ENCODE data around the gene MTF2. TPM values are rescaled to one million over a fixed set of nuclear protein-coding genes. Genes with fewer than 3 reads are reported as not detected.
"Not testable (repeated sequence)": the region's sequence is repeated elsewhere in the genome, so short reads cannot be mapped to it uniquely, and the experiment has no call there.

MTF2 gene
- 12.2 and 30.7 TPM in 2 replicates for total RNA-seq (2014; rRNA removed; shearing (Covaris generic))

- peak; percentile 78 for DNase-seq (ENCODE audit: low spot score)
Measured at GRCh38 chr1:93078986-93079654, at the start of gene MTF2. MTF2 (plus strand) TSS chr1:93079283; CDS start chr1:93079527, 244 bp downstream.

- no peak for DNase-seq (ENCODE audit: low spot score)
Measured at GRCh38 chr1:93029317-93029716, 49.8 kb upstream of the MTF2 start.

GRCh38 chr1:93030191-93030590 is 48.9 kb upstream of the MTF2 start:
- DNase-seq (ENCODE audit: low spot score), result not testable (repeated sequence)

GRCh38 chr1:93031711-93032110 is 47.4 kb upstream of the MTF2 start:
- no peak for DNase-seq (ENCODE audit: low spot score)

DNA sequence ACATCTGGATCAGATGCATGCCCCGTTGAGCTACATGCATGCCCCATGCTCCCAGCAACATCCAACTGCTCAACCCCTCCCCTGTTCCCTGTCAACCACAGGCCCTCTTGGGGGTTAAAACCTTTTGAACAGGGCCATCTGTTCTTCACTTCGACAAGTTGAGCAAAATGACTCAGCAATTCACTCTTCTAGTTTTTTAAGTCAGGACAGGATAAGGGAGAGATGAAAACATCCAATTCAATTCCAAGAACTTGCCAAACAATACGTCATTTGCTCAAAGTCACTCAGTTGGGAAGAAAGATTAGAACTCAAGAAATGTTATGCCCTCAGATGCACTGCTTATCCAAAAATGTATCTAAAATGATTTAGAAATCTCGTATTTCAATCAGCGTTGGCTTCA is 46.1 kb upstream of the MTF2 start:
- no peak for DNase-seq (ENCODE audit: low spot score)

DNA sequence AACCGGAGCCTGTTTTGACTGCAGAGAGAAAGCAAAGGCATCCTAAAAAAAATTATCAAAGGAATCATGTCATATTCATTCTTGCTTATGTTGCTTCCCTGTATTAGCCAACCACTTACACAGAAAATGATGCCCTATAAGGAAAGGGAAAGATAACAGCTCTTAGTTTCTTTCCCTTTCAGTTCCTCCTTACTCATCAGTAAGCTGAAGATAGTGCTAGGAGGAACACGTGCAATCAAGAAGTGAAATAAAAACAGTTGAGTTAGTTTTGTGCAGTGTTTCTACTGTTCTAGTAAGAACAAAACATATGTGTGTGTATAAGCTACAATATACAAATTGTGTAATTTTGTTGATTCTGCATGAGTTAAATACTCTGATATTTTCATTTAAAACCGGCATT is 45.3 kb upstream of the MTF2 start:
- no peak for DNase-seq (ENCODE audit: low spot score)

DNA sequence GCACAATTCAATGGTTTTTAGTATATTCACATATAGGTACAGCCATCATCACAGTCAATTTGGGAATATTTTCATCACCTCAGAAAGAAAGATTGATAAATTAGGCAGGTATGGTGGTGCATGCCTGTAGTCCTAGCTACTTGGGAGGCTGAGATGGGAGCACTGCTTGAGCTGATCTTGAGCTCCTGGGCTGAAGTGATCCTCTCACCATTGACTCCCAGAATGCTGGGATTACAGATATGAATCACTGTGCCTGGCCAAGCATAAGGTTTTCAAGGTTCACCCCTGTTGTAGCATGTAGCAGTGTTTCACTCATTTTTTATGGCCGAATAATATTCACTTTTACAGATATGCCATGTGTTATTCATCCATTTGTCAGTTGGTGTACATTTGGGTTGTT is 44.7 kb upstream of the MTF2 start:
- no peak for DNase-seq (ENCODE audit: low spot score)

DNA sequence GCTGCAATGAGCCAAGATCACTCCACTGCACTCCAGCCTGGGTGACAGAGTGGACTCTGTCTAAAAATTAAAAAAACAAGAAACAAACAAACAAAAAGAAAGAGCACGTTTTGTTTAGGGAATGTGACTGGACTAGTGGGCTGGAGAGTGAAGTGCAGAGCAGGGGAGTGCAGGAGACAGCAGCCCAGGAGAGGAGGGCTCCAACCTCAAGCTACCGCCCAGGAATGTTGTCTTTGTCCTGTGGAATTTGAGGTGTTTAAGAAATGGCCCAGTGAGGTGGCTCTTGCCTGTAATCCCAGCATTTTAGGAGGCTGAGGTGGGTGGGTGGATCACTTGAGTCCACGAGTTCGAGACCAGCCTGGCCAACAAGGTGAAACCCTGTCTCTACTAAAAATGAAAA is 42.4 kb upstream of the MTF2 start:
- no peak for DNase-seq (ENCODE audit: low spot score)

DNA sequence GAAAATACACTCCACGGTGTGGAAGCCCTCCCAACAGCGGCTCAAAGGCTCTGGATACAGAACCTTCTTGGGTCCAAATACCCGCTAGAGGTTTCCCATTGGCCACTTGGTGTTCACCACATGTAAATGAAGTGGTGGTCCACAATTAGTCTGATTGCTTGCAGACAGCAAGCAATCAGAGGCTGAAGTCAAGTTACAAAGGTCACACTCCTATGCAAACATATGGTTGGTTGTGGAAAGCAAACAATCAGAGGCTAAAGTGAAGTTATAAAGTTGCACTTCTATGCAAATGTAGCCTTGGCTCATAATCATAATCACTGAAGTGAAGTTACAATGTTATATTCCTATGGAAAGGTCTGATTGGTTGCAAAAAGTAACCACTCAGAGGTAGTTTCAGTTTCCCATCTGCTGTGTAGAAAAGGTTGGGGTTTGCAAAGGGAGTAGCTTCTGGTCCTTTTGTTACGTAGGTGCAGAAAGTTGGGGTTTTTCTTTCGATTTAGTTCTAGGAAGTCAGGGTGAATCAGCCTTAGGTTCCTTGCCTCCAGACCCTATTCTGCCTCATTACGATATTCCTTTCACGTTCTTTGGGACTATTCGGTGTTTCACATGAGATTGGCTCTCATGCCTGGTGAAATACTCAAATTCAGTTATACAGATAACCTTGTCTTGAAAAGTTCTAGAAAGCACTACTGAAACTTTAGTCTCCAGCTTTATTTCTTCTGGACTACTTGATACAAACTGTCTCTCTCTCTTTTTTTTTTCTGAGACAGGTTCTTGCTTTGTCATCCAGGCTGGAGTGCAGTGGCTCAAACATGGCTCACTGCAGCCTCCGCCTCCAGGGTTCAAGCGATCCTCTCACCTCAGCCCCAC is 36.7 kb upstream of the MTF2 start:
- no peak for DNase-seq (ENCODE audit: low spot score)

DNA sequence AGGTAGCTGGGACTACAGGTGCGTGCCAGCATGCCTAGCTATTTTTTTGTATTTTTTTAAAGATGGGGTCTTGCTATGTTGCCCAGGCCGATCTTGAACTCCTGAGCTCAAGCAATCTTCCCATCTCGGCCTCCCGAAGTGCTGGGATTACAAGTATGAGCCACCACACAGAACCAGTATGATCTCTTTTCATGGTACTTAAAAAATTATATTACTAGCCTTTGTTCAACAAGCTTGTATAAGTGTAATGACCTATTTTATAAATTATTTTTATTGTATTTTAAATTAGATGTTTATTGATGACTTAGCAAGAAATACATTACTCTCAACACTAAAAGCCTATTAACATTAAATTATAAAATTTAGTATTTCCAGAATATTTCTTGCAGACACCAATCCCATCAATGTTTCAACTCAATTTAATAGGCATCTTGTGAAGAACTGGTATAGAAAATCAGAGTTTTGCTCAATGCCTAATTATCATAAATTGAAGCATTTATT is 36.0 kb upstream of the MTF2 start:
- no peak for DNase-seq (ENCODE audit: low spot score)

GRCh38 chr1:93047618-93048017 is 31.5 kb upstream of the MTF2 start:
- DNase-seq (ENCODE audit: low spot score), result no peak

DNA sequence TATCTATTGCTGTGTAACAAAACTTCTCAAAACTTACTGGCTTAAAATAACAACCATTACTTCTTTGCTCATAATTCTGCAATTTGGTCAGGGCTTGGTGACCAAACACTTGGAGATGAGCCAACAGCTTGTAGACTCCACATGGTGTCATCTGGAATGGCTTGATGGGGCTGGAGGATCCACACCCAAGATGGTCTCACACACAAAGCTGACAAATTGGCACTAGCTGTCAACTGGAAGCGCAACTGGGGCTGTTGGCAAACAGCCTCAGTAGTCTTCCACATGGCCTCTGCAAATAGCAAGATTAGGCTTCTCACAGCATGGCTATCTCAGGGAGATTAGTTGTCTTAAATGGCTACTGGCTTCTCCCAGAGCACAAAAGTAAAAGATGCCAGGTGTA is 27.1 kb upstream of the MTF2 start:
- DNase-seq (ENCODE audit: low spot score), result no peak

- no peak for DNase-seq (ENCODE audit: low spot score)
Measured at GRCh38 chr1:93056214-93056613, 22.9 kb upstream of the MTF2 start.

DNA sequence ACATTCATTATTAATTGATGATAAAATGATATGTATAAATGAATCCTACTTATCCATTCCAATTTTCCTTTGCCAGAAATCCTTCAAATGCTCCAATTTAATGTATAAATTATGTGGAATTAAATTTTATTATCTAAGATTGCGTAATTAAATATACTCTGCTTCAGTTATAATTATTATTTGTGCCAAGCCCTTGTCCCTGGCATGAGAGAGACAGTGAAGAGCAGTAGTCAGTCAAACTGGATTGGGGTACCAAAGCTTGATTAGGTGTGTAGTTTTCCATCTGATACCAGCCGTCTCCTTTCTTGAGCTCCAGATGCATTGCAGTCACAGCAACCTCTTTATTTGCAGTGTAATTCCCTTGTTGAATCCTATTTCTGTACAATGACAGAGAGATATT is 22.4 kb upstream of the MTF2 start:
- no peak for DNase-seq (ENCODE audit: low spot score)

- DNase-seq (ENCODE audit: low spot score), result peak; percentile 18
Measured at GRCh38 chr1:93061895-93062792, 16.9 kb upstream of the MTF2 start.

- DNase-seq (ENCODE audit: low spot score), result no peak
Measured at GRCh38 chr1:93076268-93076667, 2.8 kb upstream of the MTF2 start.

DNA sequence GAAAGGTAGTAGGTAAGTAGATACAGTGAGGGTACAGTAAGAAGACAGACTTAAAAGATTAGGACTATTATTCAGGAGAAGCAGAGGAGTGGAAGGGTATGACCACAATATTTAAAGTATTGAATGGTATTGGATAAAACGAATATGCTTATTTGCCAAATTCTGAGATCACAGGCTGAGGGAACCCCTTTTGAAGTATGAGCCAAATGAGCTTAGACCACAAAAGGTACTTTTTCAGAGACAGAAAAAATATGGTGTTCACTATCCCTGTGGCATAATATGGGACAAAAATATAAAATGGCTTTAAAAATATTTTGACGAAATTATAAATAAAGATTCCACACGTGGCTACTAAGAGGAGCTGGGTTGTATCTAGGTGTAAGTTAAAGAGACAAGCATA is 880 bp upstream of the MTF2 start:
- no peak for DNase-seq (ENCODE audit: low spot score)

- DNase-seq (ENCODE audit: low spot score), result no peak
Measured at GRCh38 chr1:93078638-93078985, 471 bp upstream of the MTF2 start.

DNA sequence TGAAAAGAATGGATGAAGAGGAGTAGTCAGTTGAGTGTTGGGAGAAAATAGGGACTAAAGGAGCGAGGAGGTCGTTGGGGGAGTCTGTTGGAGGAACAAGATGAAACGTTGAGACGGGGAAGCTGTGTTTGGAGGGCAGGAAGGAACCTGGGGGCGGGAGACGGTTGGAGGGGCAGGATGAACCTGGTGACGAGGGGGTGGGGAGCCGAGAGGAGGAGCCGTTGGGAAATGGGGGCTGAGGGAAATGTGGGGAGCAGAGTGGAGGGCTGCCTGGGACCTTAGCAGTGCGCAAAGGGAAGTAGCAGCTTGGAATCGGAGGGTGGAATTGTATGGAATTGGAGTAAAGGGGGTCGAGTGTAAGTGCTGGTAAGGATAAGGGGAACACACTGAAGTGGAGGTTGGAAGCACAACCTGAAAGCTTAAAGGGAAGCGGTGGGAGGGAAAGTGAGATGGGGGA is 630 bp downstream of the MTF2 start:
- DNase-seq (ENCODE audit: low spot score), result no peak

GRCh38 chr1:93080179-93080823 is 1.2 kb downstream of the MTF2 start:
- peak; percentile 46 for DNase-seq (ENCODE audit: low spot score)

DNA sequence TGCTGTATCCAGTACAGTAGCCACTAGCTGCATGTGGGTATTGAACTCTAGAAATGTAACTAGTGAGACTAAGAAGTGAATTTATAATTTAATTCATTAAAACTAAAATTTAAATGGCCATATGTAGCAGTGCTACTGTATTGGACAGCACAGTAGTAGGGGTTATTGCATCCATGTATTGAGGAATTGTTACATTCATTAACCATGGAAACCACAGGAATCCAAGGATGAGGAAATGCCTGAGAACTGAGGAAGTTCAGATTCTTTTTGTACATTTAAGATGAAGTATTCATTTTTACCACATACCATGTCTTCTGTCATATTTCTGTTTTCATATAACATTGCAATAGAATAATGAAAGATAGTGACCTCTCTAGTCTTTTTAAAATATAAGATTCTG is 2.6 kb downstream of the MTF2 start:
- peak; percentile 19 for DNase-seq (ENCODE audit: low spot score)
